Natural killer cell (primary cell): ENCODE results near the gene OARD1. TPM values are rescaled to one million over a fixed set of nuclear protein-coding genes. Genes with fewer than 3 reads are reported as not detected.
"Not testable (repeated sequence)": the region's sequence is repeated elsewhere in the genome, so short reads cannot be mapped to it uniquely, and the experiment has no call there.

Experiments
- ATAC-seq, 3 donors: fragments of 150-1000 bp in 2 of 3; fragments of 200-7000 bp in 1 of 3; cut with Tn5 transposase; 1 replicate in 1 of 3; 2 replicates in 2 of 3; pipeline ENCODE4 v1.10.0; 2021; ENCODE audit warnings: mild to moderate bottlenecking in 2 of 3, moderate library complexity in 2 of 3
- DNase-seq, 2 donors: peaks; one replicate each; pipeline versions ENCODE4 v3.0.0 to v3.0.0-alpha.2; 2013 to 2021; ENCODE audit warnings: mixed read lengths in 1 of 2
- H3K27ac ChIP-seq: one replicate; pipeline ENCODE4 v1.5.1; 2013; ENCODE audit warnings: mild to moderate bottlenecking, low read length
- H3K27me3 ChIP-seq: one replicate; pipeline ENCODE4 v1.6.1; 2013; ENCODE audit warnings: low read length; ENCODE audit not compliant: control insufficient read depth, insufficient read depth
- H3K36me3 ChIP-seq: one replicate; pipeline ENCODE4 v1.6.1; 2013; ENCODE audit warnings: low read length; ENCODE audit not compliant: control insufficient read depth, insufficient read depth
- H3K4me1 ChIP-seq: one replicate; pipeline ENCODE4 v1.6.1; 2013; ENCODE audit warnings: low read length; ENCODE audit not compliant: control insufficient read depth, insufficient read depth
- H3K4me3 ChIP-seq: one replicate; pipeline ENCODE4 v1.5.1; 2013; ENCODE audit warnings: low read length
- H3K9me3 ChIP-seq: one replicate; pipeline ENCODE4 v1.6.1; 2013; ENCODE audit warnings: low read length; ENCODE audit not compliant: control insufficient read depth, insufficient read depth
- H3K27ac Mint-ChIP-seq, 2 donors: one replicate each; pipeline ENCODE4 v1.8.0; 2022; ENCODE audit warnings: mild to moderate bottlenecking in 2 of 2, mixed read lengths in 2 of 2, moderate library complexity in 1 of 2
- H3K27me3 Mint-ChIP-seq, 2 donors: one replicate each; pipeline ENCODE4 v1.8.0; 2022; ENCODE audit warnings: low read depth in 2 of 2, mixed read lengths in 2 of 2
- H3K36me3 Mint-ChIP-seq: one replicate; pipeline ENCODE4 v1.8.0; 2022; ENCODE audit warnings: mixed read lengths
- H3K4me1 Mint-ChIP-seq, 2 donors: one replicate each; pipeline ENCODE4 v1.8.0; 2022; ENCODE audit warnings: mixed read lengths in 2 of 2
- H3K4me3 Mint-ChIP-seq: one replicate; pipeline ENCODE4 v1.8.0; 2022; ENCODE audit warnings: mild to moderate bottlenecking, moderate library complexity, mixed read lengths
- H3K9me3 Mint-ChIP-seq, 2 donors: one replicate each; pipeline ENCODE4 v1.8.0; 2022; ENCODE audit warnings: mixed read lengths in 2 of 2
- CTCF ChIP-seq: fragments of 200-600 bp; IDR thresholded peaks from one replicate; pipeline ENCODE4 v1.8.0; 2022; ENCODE audit warnings: antibody characterized with exemption
- WGBS: methylation state at CpG from one replicate; pipeline ENCODE4 v1.1.7; 2013; ENCODE audit warnings: missing lambda C conversion rate; ENCODE audit not compliant: insufficient coverage; 5-methylcytosine and 5-hydroxymethylcytosine counted together
- intact Hi-C: fragments of 100-400 bp; cut with micrococcal nuclease; formaldehyde crosslinking; loops from one replicate; pipeline ENCODE4 v1.14.2; 2022
- total RNA-seq, 4 donors: library from RNA; stranded (reverse); fragments of 120-200 nt in 1 of 4; gene quantifications; one replicate each; pipeline versions ENCODE4 v1.2.3 to v1.2.4, GENCODE V29; 2013 to 2022

Gene OARD1
- total RNA-seq: 10 to 100 TPM; 30.8 to 36.7 (median 35.5) TPM
- 57.6 TPM for total RNA-seq (2013)

GRCh38 chr6:41071923-41072835, at the start of gene OARD1:
Gene OARD1 (minus strand): TSS chr6:41072356. CDS start chr6:41071634, 722 bp downstream.
- peak; percentile 100 for DNase-seq
- peak within 1 kb of the TSS; percentile 94 to 98 for H3K27ac Mint-ChIP-seq
- under 1% methylated on average over 59 of the region's 63 CpGs for WGBS
- H3K36me3 Mint-ChIP-seq: peaks cover under 1% of the 10 kb centered on the region
- Histone ChIP-seq H3K27ac (peak within 1 kb of the TSS; percentile 99), H3K9me3 (no peaks in the 10 kb centered on the region), H3K4me3 (peak within 1 kb of the TSS; percentile 99), H3K36me3 (peaks cover 22% of the 10 kb centered on the region), H3K27me3 (no peaks in the 10 kb centered on the region), H3K4me1 (peaks cover 9% of the 10 kb centered on the region)
- intact Hi-C loops: loop anchor here (2.0 to 5.0 kb wide), 2 partner anchors 260 to 661 kb away; no protein-coding TSS in a partner anchor
- ATAC-seq: peak; percentile 64 to 82 (median 70)
- H3K9me3 Mint-ChIP-seq: no peaks in the 10 kb centered on the region
- no peak for TF ChIP-seq CTCF
- peak within 1 kb of the TSS; percentile 92 for H3K4me3 Mint-ChIP-seq
- no peaks in the 10 kb centered on the region for H3K27me3 Mint-ChIP-seq
- peaks cover 46 to 51% of the 10 kb centered on the region in 2 donors for H3K4me1 Mint-ChIP-seq

- no peak for ATAC-seq
- H3K36me3 Mint-ChIP-seq: peaks cover 29% of the 10 kb centered on the region
- WGBS: 80% methylated on average over 1 of the region's 1 CpG
Observed at GRCh38 chr6:41120058-41120457, 47.9 kb upstream of the OARD1 start.

GRCh38 chr6:41119508-41119907, 47.4 kb upstream of the OARD1 start:
- ATAC-seq (no peak), DNase-seq (no peak)
- Mint-ChIP-seq H3K27ac (no peak overlapping the region), H3K27me3 (no peaks in the 10 kb centered on the region), H3K9me3 (no peaks in the 10 kb centered on the region), H3K4me1 (no peaks in the 10 kb centered on the region), H3K4me3 (no peak overlapping the region), H3K36me3 (peaks cover 29% of the 10 kb centered on the region)
- Histone ChIP-seq H3K36me3 (peaks cover 7% of the 10 kb centered on the region), H3K27ac (no peak overlapping the region), H3K4me1 (no peaks in the 10 kb centered on the region), H3K9me3 (no peaks in the 10 kb centered on the region), H3K4me3 (no peak overlapping the region), H3K27me3 (no peaks in the 10 kb centered on the region)
- intact Hi-C loops: no loop called here
- TF ChIP-seq CTCF: no peak
- WGBS: 50% methylated on average over 1 of the region's 1 CpG

More at GRCh38 chr6:41120058-41120457, 47.9 kb upstream of the OARD1 start:
- Mint-ChIP-seq H3K9me3 (no peaks in the 10 kb centered on the region), H3K27me3 (no peaks in the 10 kb centered on the region), H3K4me3 (no peak overlapping the region), H3K27ac (no peak overlapping the region), H3K4me1 (no peaks in the 10 kb centered on the region)
- no peak overlapping the region for H3K4me3 ChIP-seq
- no peak overlapping the region for H3K27ac ChIP-seq
- no peak for TF ChIP-seq CTCF
- no peaks in the 10 kb centered on the region for H3K27me3 ChIP-seq
- intact Hi-C loops: no loop called here
- no peaks in the 10 kb centered on the region for H3K4me1 ChIP-seq
- no peak for DNase-seq
- peaks cover 7% of the 10 kb centered on the region for H3K36me3 ChIP-seq
- no peaks in the 10 kb centered on the region for H3K9me3 ChIP-seq

GRCh38 chr6:41115027-41115426, 42.9 kb upstream of the OARD1 start:
- H3K9me3 ChIP-seq, H3K27ac ChIP-seq, DNase-seq, H3K4me1 Mint-ChIP-seq, H3K4me1 ChIP-seq, H3K36me3 Mint-ChIP-seq, H3K9me3 Mint-ChIP-seq, H3K27ac Mint-ChIP-seq, H3K4me3 Mint-ChIP-seq, H3K27me3 Mint-ChIP-seq, H3K27me3 ChIP-seq, ATAC-seq, H3K36me3 ChIP-seq, intact Hi-C loops, H3K4me3 ChIP-seq: not testable (repeated sequence)
- 100% methylated on average over 2 of the region's 2 CpGs for WGBS
